Left colon (tissue), 2 donors: Measurements from ENCODE around the gene BCLAF3. TPM values are rescaled to one million over a fixed set of nuclear protein-coding genes. Genes with fewer than 3 reads are reported as not detected.
A peak's percentile ranks its signal among the peaks of the same experiment; 100 is the strongest.

Experiments
- ATAC-seq: fragments of 200-7000 bp; cut with Tn5 transposase; one replicate; pipeline ENCODE4 v1.9.1; 2020; ENCODE audit warnings: mild to moderate bottlenecking, moderate library complexity
- DNase-seq, 2 donors: peaks; one replicate each; pipeline ENCODE4 v3.0.0-alpha.2; 2020
- intact Hi-C, 2 donors: fragments of 100-400 bp; cut with DNase I in 1 of 2; cut with micrococcal nuclease in 1 of 2; formaldehyde crosslinking; loops; one replicate each; pipeline versions ENCODE4 v1.11.2 to v1.14.0; 2022; cut with DNase I, micrococcal nuclease
- long read RNA-seq: library from polyadenylated mRNA; unstranded; transcript quantifications from one replicate; pipeline ENCODE4 v2.0.0, GENCODE V29; 2021
- total RNA-seq, 2 donors: library from RNA; stranded (reverse); fragmentation: NEBNext Ultra II Directional; extraction: Animal tissue kit (Norgen Biotek cat#: 25700); gene quantifications; one replicate each; pipeline ENCODE4 v1.2.1, GENCODE V29; 2021
- donor health status: DM: no; HTN: no; CAD: no.
- donor health status: DM: yes; HTN: yes; CAD: no.

BCLAF3 gene
- total RNA-seq, result 10 to 100 TPM; 18.8 to 20.3 TPM
- long read RNA-seq, partial matches to known transcripts, result 10 of 29 reads
- long read RNA-seq, other reads (novel, unspliced or antisense), result 19 of 29 reads

GRCh38 chrX:19990556-19991349 is at the start of gene BCLAF3:
Gene BCLAF3 (minus strand): TSS chrX:19991061. CDS start chrX:19970264, 20,797 bp downstream.
- intact Hi-C loops, result no loop called here
- ATAC-seq (peak; percentile 92), DNase-seq (peak; percentile 82 to 89)

- DNase-seq (no peak), ATAC-seq (no peak)
- intact Hi-C loops, result no loop called here
These were observed 48.1 kb upstream of the BCLAF3 start for GRCh38 chrX:20038966-20039365.

- ATAC-seq (peak; percentile 59), DNase-seq (no peak)
- intact Hi-C loops, result no loop called here
These were observed 46.3 kb upstream of the BCLAF3 start for GRCh38 chrX:20037186-20037585.

GRCh38 chrX:20032201-20032600 is 41.3 kb upstream of the BCLAF3 start:
- DNase-seq (no peak), ATAC-seq (no peak)
- intact Hi-C loops, result no loop called here

- intact Hi-C loops, result no loop called here
- DNase-seq (peak; percentile 68 to 74), ATAC-seq (peak; percentile 98)
These were observed 38.9 kb upstream of the BCLAF3 start for GRCh38 chrX:20029728-20030127.

GRCh38 chrX:20028588-20028987 is 37.7 kb upstream of the BCLAF3 start:
- ATAC-seq (no peak), DNase-seq (no peak)
- intact Hi-C loops, result no loop called here

- intact Hi-C loops, result no loop called here
- DNase-seq (no peak), ATAC-seq (no peak)
These were observed 35.4 kb upstream of the BCLAF3 start for GRCh38 chrX:20026278-20026677.

- no peak for DNase-seq
- intact Hi-C loops, result no loop called here
- no peak for ATAC-seq
These were observed 29.0 kb upstream of the BCLAF3 start for GRCh38 chrX:20019672-20020365.

- ATAC-seq, result no peak
- intact Hi-C loops, result no loop called here
- no peak for DNase-seq
These were observed 25.7 kb upstream of the BCLAF3 start for GRCh38 chrX:20016616-20016945.

- intact Hi-C loops, result no loop called here
- DNase-seq, result no peak
- ATAC-seq, result no peak
These were observed 25.2 kb upstream of the BCLAF3 start for GRCh38 chrX:20015945-20016615.

GRCh38 chrX:20015422-20015821 is 24.6 kb upstream of the BCLAF3 start:
- DNase-seq (no peak), ATAC-seq (no peak)
- intact Hi-C loops, result no loop called here

GRCh38 chrX:20011608-20012007 is 20.7 kb upstream of the BCLAF3 start:
- DNase-seq, result no peak
- ATAC-seq, result no peak
- intact Hi-C loops, result no loop called here

GRCh38 chrX:20007962-20008622 is 17.2 kb upstream of the BCLAF3 start:
- intact Hi-C loops, result loop anchor here in 1 of 2 donors (10.0 kb wide), 1 partner anchor 103 kb away; no protein-coding TSS in a partner anchor
- no peak for DNase-seq
- ATAC-seq, result peak; percentile 85

GRCh38 chrX:20005883-20006282 is 15.0 kb upstream of the BCLAF3 start:
- intact Hi-C loops, result loop anchor here in 1 of 2 donors (10.0 kb wide), 1 partner anchor 101 kb away; no protein-coding TSS in a partner anchor
- no peak for ATAC-seq
- no peak for DNase-seq

GRCh38 chrX:20001588-20001987 is 10.7 kb upstream of the BCLAF3 start:
- no peak for ATAC-seq
- intact Hi-C loops, result loop anchor here in 1 of 2 donors (10.0 kb wide), 1 partner anchor 97 kb away; no protein-coding TSS in a partner anchor
- DNase-seq, result no peak

- intact Hi-C loops, result no loop called here
- DNase-seq, result no peak
- no peak for ATAC-seq
These were observed 473 bp upstream of the BCLAF3 start for GRCh38 chrX:19991350-19991718.

GRCh38 chrX:19990151-19990555 is 708 bp downstream of the BCLAF3 start:
- intact Hi-C loops, result no loop called here
- ATAC-seq (peak; percentile 17), DNase-seq (no peak)

- ATAC-seq (no peak), DNase-seq (no peak)
- intact Hi-C loops, result no loop called here
These were observed 3.0 kb downstream of the BCLAF3 start for GRCh38 chrX:19987856-19988255.

GRCh38 chrX:19986531-19986930 is 4.3 kb downstream of the BCLAF3 start:
- intact Hi-C loops, result no loop called here
- ATAC-seq, result no peak
- no peak for DNase-seq
